Measurements from ENCODE around the gene PLLP. TPM values are rescaled to one million over a fixed set of nuclear protein-coding genes. Genes with fewer than 3 reads are reported as not detected.

Gene PLLP
- total RNA-seq, 3 donors from 2014 or later = 3.8 to 44.6 (median 7.9) TPM

DNA sequence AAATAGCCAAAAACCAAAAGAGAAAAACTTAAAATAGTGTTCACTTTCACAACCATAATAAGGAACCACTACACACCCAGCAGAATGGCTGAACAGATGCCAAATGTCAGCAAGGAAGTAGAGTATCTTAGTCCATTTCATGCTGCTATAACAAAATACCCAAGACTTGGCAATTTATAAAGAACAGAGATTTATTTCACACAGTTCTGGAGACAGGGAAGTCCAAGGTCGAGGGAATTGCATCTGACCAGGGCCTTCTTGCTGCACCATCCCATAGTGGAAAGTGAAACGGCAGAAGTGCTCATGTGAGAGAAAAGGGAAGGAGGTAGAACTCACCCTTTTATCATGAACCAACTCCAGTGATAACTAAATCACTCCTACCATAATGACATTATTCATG is 40.3 kb upstream of the PLLP start:
- no peaks in the 10 kb centered on the region for H3K9me3 ChIP-seq

DNA sequence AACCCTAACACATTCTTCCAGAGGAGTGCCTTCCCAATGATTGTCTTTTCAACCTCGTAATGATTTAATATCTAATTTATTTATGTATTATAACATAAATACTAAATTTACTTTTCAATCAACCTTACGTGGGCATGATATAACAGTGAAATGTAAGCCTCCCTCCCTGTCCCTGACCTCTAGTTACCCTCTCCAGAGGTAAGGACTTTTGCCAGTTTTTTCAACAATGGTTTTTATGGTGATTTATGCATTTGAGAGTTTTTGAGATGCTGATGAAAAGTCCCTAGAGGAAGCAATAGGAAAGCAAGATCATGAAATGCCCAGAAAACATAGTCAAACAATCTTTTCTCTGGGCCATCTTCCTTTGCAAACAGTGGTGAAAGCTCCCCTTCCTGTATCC is 35.2 kb upstream of the PLLP start:
- intact Hi-C loops (cut with DNase I; ENCODE audit: low total_unique reads) = no loop called here
- no peak overlapping the region for H3K27ac ChIP-seq
- H3K27me3 ChIP-seq = no peaks in the 10 kb centered on the region
- no peaks in the 10 kb centered on the region for H3K9me3 ChIP-seq
- TF ChIP-seq, protein P1, sequence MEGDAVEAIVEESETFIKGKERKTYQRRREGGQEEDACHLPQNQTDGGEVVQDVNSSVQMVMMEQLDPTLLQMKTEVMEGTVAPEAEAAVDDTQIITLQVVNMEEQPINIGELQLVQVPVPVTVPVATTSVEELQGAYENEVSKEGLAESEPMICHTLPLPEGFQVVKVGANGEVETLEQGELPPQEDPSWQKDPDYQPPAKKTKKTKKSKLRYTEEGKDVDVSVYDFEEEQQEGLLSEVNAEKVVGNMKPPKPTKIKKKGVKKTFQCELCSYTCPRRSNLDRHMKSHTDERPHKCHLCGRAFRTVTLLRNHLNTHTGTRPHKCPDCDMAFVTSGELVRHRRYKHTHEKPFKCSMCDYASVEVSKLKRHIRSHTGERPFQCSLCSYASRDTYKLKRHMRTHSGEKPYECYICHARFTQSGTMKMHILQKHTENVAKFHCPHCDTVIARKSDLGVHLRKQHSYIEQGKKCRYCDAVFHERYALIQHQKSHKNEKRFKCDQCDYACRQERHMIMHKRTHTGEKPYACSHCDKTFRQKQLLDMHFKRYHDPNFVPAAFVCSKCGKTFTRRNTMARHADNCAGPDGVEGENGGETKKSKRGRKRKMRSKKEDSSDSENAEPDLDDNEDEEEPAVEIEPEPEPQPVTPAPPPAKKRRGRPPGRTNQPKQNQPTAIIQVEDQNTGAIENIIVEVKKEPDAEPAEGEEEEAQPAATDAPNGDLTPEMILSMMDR (IDR thresholded peaks at IDR 0.05) = no peak
- TF ChIP-seq POLR2AphosphoS5 (IDR thresholded peaks at IDR 0.05) (no peak), POLR2A (IDR thresholded peaks at IDR 0.05) (no peak)
- H3K4me1 ChIP-seq = no peaks in the 10 kb centered on the region
- no peaks in the 10 kb centered on the region for H3K36me3 ChIP-seq
- no peak for DNase-seq (ENCODE audit: low spot score in 2 of 2)
- no peak overlapping the region for H3K4me3 ChIP-seq

More for the DNA sequence above, 40.3 kb upstream of the PLLP start:
- H3K36me3 ChIP-seq = no peaks in the 10 kb centered on the region
- H3K4me3 ChIP-seq = no peak overlapping the region
- TF ChIP-seq, protein P1 (IDR thresholded peaks at IDR 0.05) = no peak
- TF ChIP-seq POLR2A (IDR thresholded peaks at IDR 0.05) = no peak
- no peak for TF ChIP-seq POLR2AphosphoS5 (IDR thresholded peaks at IDR 0.05)
- H3K4me1 ChIP-seq = no peaks in the 10 kb centered on the region
- H3K27me3 ChIP-seq = no peaks in the 10 kb centered on the region
- no peak for DNase-seq (ENCODE audit: low spot score in 2 of 2)
- intact Hi-C loops (cut with DNase I; ENCODE audit: low total_unique reads) = no loop called here
- H3K27ac ChIP-seq = no peak overlapping the region

DNA sequence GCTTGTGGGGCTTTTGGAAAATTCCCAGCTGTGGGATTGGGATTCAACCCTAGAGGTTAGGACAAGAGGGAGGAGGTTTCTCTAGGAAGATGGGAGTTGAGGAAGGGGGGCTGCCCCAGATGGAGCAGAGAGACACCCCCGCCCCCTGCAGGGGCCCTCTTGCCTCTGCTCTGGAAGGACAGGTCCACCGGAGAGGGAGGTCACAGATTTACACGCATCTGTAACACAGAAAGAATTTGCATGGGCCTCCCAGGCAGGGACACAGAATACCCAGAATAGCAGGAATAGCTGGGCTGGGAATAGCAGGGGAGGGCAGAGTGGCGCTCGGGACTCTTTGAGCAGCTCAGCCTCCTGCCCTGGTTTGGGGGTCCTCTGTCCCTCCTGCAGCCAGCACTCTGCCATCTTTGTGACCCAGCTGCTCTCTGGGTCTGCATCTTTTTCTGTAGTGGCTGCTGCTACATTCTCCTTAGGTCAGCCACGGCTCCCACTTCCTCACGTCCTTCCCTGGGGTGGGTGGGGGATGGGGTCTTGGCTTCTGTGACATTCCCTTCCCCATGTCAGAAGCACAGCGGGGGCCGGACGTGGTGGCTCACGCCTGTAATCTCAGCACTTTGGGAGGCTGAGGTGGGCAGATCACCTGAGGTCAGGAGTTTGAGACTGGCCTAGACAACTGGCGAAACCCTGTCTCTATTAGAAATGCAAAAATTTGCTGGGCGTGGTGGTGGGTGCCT is 33.9 kb upstream of the PLLP start:
- H3K27ac ChIP-seq = no peak overlapping the region
- TF ChIP-seq, protein P1 (IDR thresholded peaks at IDR 0.05) = no peak
- TF ChIP-seq POLR2A (IDR thresholded peaks at IDR 0.05) = no peak
- no peak for TF ChIP-seq POLR2AphosphoS5 (IDR thresholded peaks at IDR 0.05)
- no peaks in the 10 kb centered on the region for H3K4me1 ChIP-seq
- no peaks in the 10 kb centered on the region for H3K27me3 ChIP-seq
- H3K4me3 ChIP-seq = no peak overlapping the region
- intact Hi-C loops (cut with DNase I; ENCODE audit: low total_unique reads) = no loop called here
- H3K9me3 ChIP-seq = no peaks in the 10 kb centered on the region
- H3K36me3 ChIP-seq = no peaks in the 10 kb centered on the region
- DNase-seq (ENCODE audit: low spot score in 2 of 2) = peak in 1 of 2 donors; percentile 12

DNA sequence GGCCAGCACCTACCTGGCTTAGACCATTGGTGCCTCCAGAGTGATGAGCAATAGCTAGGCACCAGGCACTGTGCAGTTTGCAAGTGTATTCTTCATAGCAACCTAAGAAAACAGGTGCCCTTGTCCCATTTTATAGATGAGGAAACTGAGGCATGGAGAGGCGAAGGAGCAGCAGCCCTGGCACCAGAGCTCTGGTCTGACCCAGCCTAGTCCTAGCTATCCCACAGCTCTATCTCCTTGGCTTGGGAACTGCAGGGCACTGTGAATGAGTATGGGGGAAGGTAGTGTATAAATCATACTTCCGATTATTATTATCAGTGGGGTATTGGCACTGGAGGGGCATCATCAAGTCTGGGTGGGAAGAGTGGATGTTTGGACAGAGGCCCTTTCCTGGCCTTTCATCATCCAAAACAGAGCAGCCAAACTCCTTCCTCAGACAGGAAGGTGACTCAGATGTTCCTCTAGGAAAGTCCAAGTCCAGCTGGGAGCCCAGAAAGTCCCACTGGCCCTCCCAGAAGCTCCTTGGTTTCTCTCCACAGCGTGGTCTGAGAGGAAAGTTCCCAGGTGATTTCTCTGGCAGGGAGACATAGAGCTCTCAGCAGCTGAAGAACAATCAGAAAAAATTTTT is 32.0 kb upstream of the PLLP start:
- Histone ChIP-seq H3K4me1 (no peaks in the 10 kb centered on the region), H3K27ac (no peak overlapping the region), H3K36me3 (no peaks in the 10 kb centered on the region), H3K9me3 (no peaks in the 10 kb centered on the region), H3K27me3 (no peaks in the 10 kb centered on the region), H3K4me3 (no peak overlapping the region)
- TF ChIP-seq, protein P1 (IDR thresholded peaks at IDR 0.05) = no peak
- no peak for TF ChIP-seq POLR2A (IDR thresholded peaks at IDR 0.05)
- TF ChIP-seq POLR2AphosphoS5 (IDR thresholded peaks at IDR 0.05) = peak in 2 of 3 donors; percentile 12 to 42
- intact Hi-C loops (cut with DNase I; ENCODE audit: low total_unique reads) = no loop called here
- no peak for DNase-seq (ENCODE audit: low spot score in 2 of 2)

DNA sequence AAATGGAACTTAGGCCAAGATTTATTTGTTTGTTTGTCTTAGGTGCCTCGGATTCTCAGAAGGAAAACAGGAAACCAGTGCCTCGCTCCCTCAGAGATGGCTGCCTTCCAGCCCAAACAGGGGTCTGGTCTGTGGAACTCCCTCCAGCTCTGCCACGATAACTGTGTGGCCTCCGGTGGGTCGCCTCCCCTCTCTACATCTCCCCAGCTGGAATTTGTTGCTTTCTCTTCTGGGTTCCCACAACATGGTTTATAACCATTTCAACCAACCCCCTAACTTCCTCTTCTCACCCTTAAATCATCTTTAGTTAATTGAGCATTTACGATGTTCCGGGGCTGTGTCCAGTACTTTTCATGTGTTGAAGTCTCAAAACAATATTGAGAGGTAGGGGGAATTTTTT is 30.9 kb upstream of the PLLP start:
- peak in 1 of 2 donors; percentile 12 for DNase-seq (ENCODE audit: low spot score in 2 of 2)
- no peaks in the 10 kb centered on the region for H3K4me1 ChIP-seq
- no peaks in the 10 kb centered on the region for H3K27me3 ChIP-seq
- H3K4me3 ChIP-seq = no peak overlapping the region
- H3K36me3 ChIP-seq = no peaks in the 10 kb centered on the region
- no peak overlapping the region for H3K27ac ChIP-seq
- no peaks in the 10 kb centered on the region for H3K9me3 ChIP-seq
- TF ChIP-seq, protein P1 (IDR thresholded peaks at IDR 0.05) = no peak
- TF ChIP-seq POLR2A (IDR thresholded peaks at IDR 0.05) = no peak
- no peak for TF ChIP-seq POLR2AphosphoS5 (IDR thresholded peaks at IDR 0.05)
- intact Hi-C loops (cut with DNase I; ENCODE audit: low total_unique reads) = no loop called here
